HS-5 (cell line): ENCODE results near the gene TYW1B.
"Not testable (repeated sequence)": the region's sequence is repeated elsewhere in the genome, so short reads cannot be mapped to it uniquely, and the experiment has no call there.

ENCODE experiments used
- DNase-seq: peaks from one replicate; pipeline ENCODE4 v3.0.0-alpha.2; 2012; ENCODE audit warnings: low read depth

The TYW1B gene

GRCh38 chr7:72697066-72697465 is 130.9 kb downstream of the TYW1B start:
- DNase-seq = not testable (repeated sequence)

GRCh38 chr7:72696643-72697042 is 131.4 kb downstream of the TYW1B start:
- not testable (repeated sequence) for DNase-seq

GRCh38 chr7:72695482-72695881 is 132.5 kb downstream of the TYW1B start:
- DNase-seq = not testable (repeated sequence)

GRCh38 chr7:72691442-72691841 is 136.6 kb downstream of the TYW1B start:
- not testable (repeated sequence) for DNase-seq

GRCh38 chr7:72690177-72690576 is 137.8 kb downstream of the TYW1B start:
- not testable (repeated sequence) for DNase-seq

GRCh38 chr7:72689344-72689743 is 138.7 kb downstream of the TYW1B start:
- not testable (repeated sequence) for DNase-seq

- DNase-seq = not testable (repeated sequence)
Measured at GRCh38 chr7:72681211-72681610, 146.8 kb downstream of the TYW1B start.

GRCh38 chr7:72676880-72677279 is 151.1 kb downstream of the TYW1B start:
- DNase-seq = not testable (repeated sequence)

- DNase-seq = not testable (repeated sequence)
Measured at GRCh38 chr7:72676086-72676690, 151.8 kb downstream of the TYW1B start.

GRCh38 chr7:72675686-72676085 is 152.3 kb downstream of the TYW1B start:
- DNase-seq = not testable (repeated sequence)

- DNase-seq = no peak
Measured at GRCh38 chr7:72674394-72674793, 153.6 kb downstream of the TYW1B start.

- DNase-seq = not testable (repeated sequence)
Measured at GRCh38 chr7:72670850-72671249, 157.2 kb downstream of the TYW1B start.

GRCh38 chr7:72668435-72668834 is 159.6 kb downstream of the TYW1B start:
- DNase-seq = not testable (repeated sequence)

- DNase-seq = not testable (repeated sequence)
Measured at GRCh38 chr7:72667049-72667448, 161.0 kb downstream of the TYW1B start.

GRCh38 chr7:72648574-72648973 is 179.4 kb downstream of the TYW1B start:
- DNase-seq = not testable (repeated sequence)

- DNase-seq = not testable (repeated sequence)
Measured at GRCh38 chr7:72643708-72644107, 184.3 kb downstream of the TYW1B start.

GRCh38 chr7:72641485-72642248 is 186.3 kb downstream of the TYW1B start:
- DNase-seq = not testable (repeated sequence)

GRCh38 chr7:72640740-72641139 is 187.3 kb downstream of the TYW1B start:
- not testable (repeated sequence) for DNase-seq

GRCh38 chr7:72635273-72635908 is 192.6 kb downstream of the TYW1B start:
- DNase-seq = not testable (repeated sequence)

- not testable (repeated sequence) for DNase-seq
Measured at GRCh38 chr7:72632765-72633292, 195.2 kb downstream of the TYW1B start.

GRCh38 chr7:72628375-72628774 is 199.6 kb downstream of the TYW1B start:
- not testable (repeated sequence) for DNase-seq

GRCh38 chr7:72626428-72627011 is 201.5 kb downstream of the TYW1B start:
- DNase-seq = not testable (repeated sequence)
